GM23248 (cell line): ENCODE measurements around the gene KCNT1.

Experiments used
- EZH2 ChIP-seq: fragments of 200-600 bp; sonication (generic); IDR thresholded peaks from 2 replicates; pipeline ENCODE4 v1.6.1; 2018; ENCODE audit warnings: antibody characterized with exemption, mild to moderate bottlenecking; ENCODE audit not compliant: insufficient read depth, poor library complexity, severe bottlenecking
- EZH2phosphoT487 ChIP-seq: fragments of 200-600 bp; sonication (generic); IDR thresholded peaks from 2 replicates; pipeline ENCODE4 v1.6.1; 2018; ENCODE audit warnings: antibody characterized with exemption, moderate library complexity, mild to moderate bottlenecking, low read depth; ENCODE audit not compliant: insufficient read depth

GRCh38 chr9:135797507-135798262 is 95.7 kb downstream of the KCNT1 start:
- no peak for TF ChIP-seq EZH2
- no peak for TF ChIP-seq EZH2phosphoT487
